HFFc6 (cell line): Measurements from ENCODE around the gene PDE1A. TPM values are rescaled to one million over a fixed set of nuclear protein-coding genes. Genes with fewer than 3 reads are reported as not detected.

ENCODE experiments used
- DNase-seq: peaks from one replicate; pipeline ENCODE4 v3.0.0-alpha.2; 2018
- H3K27ac Mint-ChIP-seq: 2 replicates; pipeline ENCODE4 v1.8.0; 2020; ENCODE audit warnings: mild to moderate bottlenecking, mixed read lengths
- H3K27me3 Mint-ChIP-seq: 2 replicates; pipeline ENCODE4 v1.8.0; 2021; ENCODE audit warnings: mild to moderate bottlenecking, moderate library complexity, mixed read lengths; ENCODE audit not compliant: insufficient read depth
- H3K36me3 Mint-ChIP-seq: 2 replicates; pipeline ENCODE4 v1.8.0; 2021; ENCODE audit warnings: low read depth, mixed read lengths
- H3K4me1 Mint-ChIP-seq: 2 replicates; pipeline ENCODE4 v1.8.0; 2020; ENCODE audit warnings: low read depth, mixed read lengths
- H3K4me3 Mint-ChIP-seq: 2 replicates; pipeline ENCODE4 v1.8.0; 2020; ENCODE audit warnings: mild to moderate bottlenecking, moderate library complexity, mixed read lengths
- H3K9me3 Mint-ChIP-seq: 2 replicates; pipeline ENCODE4 v1.8.0; 2020; ENCODE audit warnings: mild to moderate bottlenecking, mixed read lengths
- CTCF ChIP-seq: fragments of 200-600 bp; sonication (generic); IDR thresholded peaks from 2 replicates; pipeline ENCODE4 v1.5.0; 2021; ENCODE audit warnings: antibody characterized with exemption, mild to moderate bottlenecking
- total RNA-seq, 6 experiments: library from RNA; stranded (reverse); fragmentation: NEBNext Ultra II Directional; extraction: Animal tissue kit (Norgen Biotek cat#: 25700); gene quantifications; 2 replicates in 1 of 6; 3 replicates in 5 of 6; pipeline ENCODE4 v1.2.3, GENCODE V29; 2021

The PDE1A gene
- total RNA-seq, 6 experiments from 2014 or later, result 2.7 to 8.0 (median 3.9) TPM

GRCh38 chr2:182324665-182325064 is 102.2 kb downstream of the PDE1A start:
- Mint-ChIP-seq H3K36me3 (0 out of 2 replicates have a peak, but pooled peaks cover 4% of the 10 kb centered on the region), H3K27me3 (peaks cover 1% of the 10 kb centered on the region; the same call in 1 of the 2 replicates), H3K9me3 (peaks cover 4% of the 10 kb centered on the region; the same call in 1 of the 2 replicates), H3K4me1 (peaks cover 15% of the 10 kb centered on the region), H3K27ac (no peak overlapping the region), H3K4me3 (no peak overlapping the region)
- peak; percentile 14 for DNase-seq
- no peak for TF ChIP-seq CTCF

- Mint-ChIP-seq H3K9me3 (peaks cover 4% of the 10 kb centered on the region; the same call in 1 of the 2 replicates), H3K4me3 (no peak overlapping the region), H3K36me3 (0 out of 2 replicates have a peak, but pooled peaks cover 4% of the 10 kb centered on the region), H3K27me3 (peaks cover 1% of the 10 kb centered on the region; the same call in 1 of the 2 replicates), H3K27ac (no peak overlapping the region), H3K4me1 (peaks cover 32% of the 10 kb centered on the region)
- DNase-seq, result no peak
- TF ChIP-seq CTCF, result no peak
Observed at GRCh38 chr2:182321096-182321495, 105.7 kb downstream of the PDE1A start.

GRCh38 chr2:182319556-182320505 is 107.0 kb downstream of the PDE1A start:
- Mint-ChIP-seq H3K4me1 (peaks cover 29% of the 10 kb centered on the region), H3K27ac (no peak overlapping the region), H3K4me3 (no peak overlapping the region), H3K9me3 (peaks cover 4% of the 10 kb centered on the region; the same call in 1 of the 2 replicates), H3K27me3 (peaks cover 1% of the 10 kb centered on the region; the same call in 1 of the 2 replicates), H3K36me3 (0 out of 2 replicates have a peak, but pooled peaks cover 4% of the 10 kb centered on the region)
- no peak for DNase-seq
- TF ChIP-seq CTCF, result no peak

- Mint-ChIP-seq H3K9me3 (peaks cover 4% of the 10 kb centered on the region; the same call in 1 of the 2 replicates), H3K36me3 (0 out of 2 replicates have a peak, but pooled peaks cover 4% of the 10 kb centered on the region), H3K4me1 (peaks cover 23% of the 10 kb centered on the region), H3K4me3 (no peak overlapping the region), H3K27me3 (peaks cover 1% of the 10 kb centered on the region; the same call in 1 of the 2 replicates), H3K27ac (no peak overlapping the region)
- TF ChIP-seq CTCF, result no peak
- DNase-seq, result no peak
Observed at GRCh38 chr2:182318466-182319220, 108.2 kb downstream of the PDE1A start.

- H3K9me3 Mint-ChIP-seq, result no peaks in the 10 kb centered on the region
- no peaks in the 10 kb centered on the region for H3K27me3 Mint-ChIP-seq
- H3K4me1 Mint-ChIP-seq, result peaks cover 23% of the 10 kb centered on the region
- no peak overlapping the region for H3K4me3 Mint-ChIP-seq
- no peak overlapping the region for H3K27ac Mint-ChIP-seq
- no peak for DNase-seq
- no peaks in the 10 kb centered on the region for H3K36me3 Mint-ChIP-seq
- no peak for TF ChIP-seq CTCF
Observed at GRCh38 chr2:182316950-182317349, 109.9 kb downstream of the PDE1A start.
